HEK293 (cell line): ENCODE measurements around the gene KCNK1.

ENCODE experiments used
- BCL11A ChIP-seq: fragments of 450-650 bp; formaldehyde crosslinking; IDR thresholded peaks from 2 replicates; pipeline ENCODE4 v1.5.1; 2016; ENCODE audit warnings: low read depth, missing biosample characterization, missing genetic modification characterization
- GLIS1 ChIP-seq: fragments of 450-650 bp; formaldehyde crosslinking; IDR thresholded peaks from 2 replicates; pipeline ENCODE4 v1.5.1; 2016; ENCODE audit warnings: missing biosample characterization, missing genetic modification characterization
- KLF7 ChIP-seq: fragments of 450-650 bp; formaldehyde crosslinking; IDR thresholded peaks from 2 replicates; pipeline ENCODE4 v1.5.1; 2016; ENCODE audit warnings: missing biosample characterization, missing genetic modification characterization, borderline replicate concordance
- SP2 ChIP-seq: fragments of 450-650 bp; formaldehyde crosslinking; IDR thresholded peaks from 2 replicates; pipeline ENCODE4 v1.5.1; 2016; ENCODE audit warnings: missing biosample characterization, missing genetic modification characterization
- TRIM28 ChIP-seq: IDR thresholded peaks from 2 replicates; pipeline ENCODE4 v1.6.1; 2011; ENCODE audit warnings: low read length, control low read depth, borderline replicate concordance
- ZBTB48 ChIP-seq: fragments of 450-650 bp; formaldehyde crosslinking; IDR thresholded peaks from 2 replicates; pipeline ENCODE4 v1.5.1; 2016; ENCODE audit warnings: missing biosample characterization, missing genetic modification characterization
- ZBTB8A ChIP-seq: fragments of 450-650 bp; formaldehyde crosslinking; IDR thresholded peaks from 2 replicates; pipeline ENCODE4 v1.5.1; 2016; ENCODE audit warnings: missing biosample characterization, missing genetic modification characterization
- ZFP69B ChIP-seq: fragments of 450-650 bp; formaldehyde crosslinking; IDR thresholded peaks from 2 replicates; pipeline ENCODE4 v1.5.1; 2016; ENCODE audit warnings: missing biosample characterization, missing genetic modification characterization
- ZNF24 ChIP-seq: fragments of 450-650 bp; formaldehyde crosslinking; IDR thresholded peaks from 2 replicates; pipeline ENCODE4 v1.5.1; 2016; ENCODE audit warnings: missing biosample characterization, missing genetic modification characterization
- ZNF426 ChIP-seq: fragments of 450-650 bp; formaldehyde crosslinking; IDR thresholded peaks from 2 replicates; pipeline ENCODE4 v1.5.1; 2017; ENCODE audit warnings: missing biosample characterization, missing genetic modification characterization, mild to moderate bottlenecking, inconsistent platforms, moderate library complexity
- ZNF521 ChIP-seq: fragments of 450-650 bp; formaldehyde crosslinking; IDR thresholded peaks from 2 replicates; pipeline ENCODE4 v1.5.1; 2017; ENCODE audit warnings: missing biosample characterization, mild to moderate bottlenecking, missing genetic modification characterization
- ZNF707 ChIP-seq: fragments of 450-650 bp; formaldehyde crosslinking; IDR thresholded peaks from 2 replicates; pipeline ENCODE4 v1.5.1; 2016; ENCODE audit warnings: missing biosample characterization, missing genetic modification characterization
- ZNF768 ChIP-seq: fragments of 450-650 bp; formaldehyde crosslinking; IDR thresholded peaks from 2 replicates; pipeline ENCODE4 v1.5.1; 2018; ENCODE audit warnings: missing biosample characterization, mild to moderate bottlenecking, missing genetic modification characterization
- ZNF776 ChIP-seq: fragments of 450-650 bp; formaldehyde crosslinking; IDR thresholded peaks from 2 replicates; pipeline ENCODE4 v1.5.0; 2017; ENCODE audit warnings: missing biosample characterization, missing genetic modification characterization, borderline replicate concordance
- ZNF837 ChIP-seq: fragments of 450-650 bp; formaldehyde crosslinking; IDR thresholded peaks from 2 replicates; pipeline ENCODE4 v1.5.1; 2016; ENCODE audit warnings: missing biosample characterization, missing genetic modification characterization
- TF ChIP-seq, protein P1 (sequence below): fragments of 450-650 bp; formaldehyde crosslinking; IDR thresholded peaks from 2 replicates; pipeline ENCODE4 v1.5.0; 2017; ENCODE audit warnings: missing biosample characterization, missing genetic modification characterization, borderline replicate concordance
- TF ChIP-seq, protein P2 (sequence below): fragments of 450-650 bp; formaldehyde crosslinking; IDR thresholded peaks from 2 replicates; pipeline ENCODE4 v1.5.1; 2016; ENCODE audit warnings: missing biosample characterization, missing genetic modification characterization
- TF ChIP-seq, protein P3 (sequence below): fragments of 450-650 bp; formaldehyde crosslinking; conservative IDR thresholded peaks from 2 replicates; pipeline ENCODE4 v1.5.1; 2016; ENCODE audit warnings: low read depth, missing biosample characterization, missing genetic modification characterization
- TF ChIP-seq, protein P4 (sequence below): fragments of 450-650 bp; formaldehyde crosslinking; IDR thresholded peaks from 2 replicates; pipeline ENCODE4 v1.5.1; 2016; ENCODE audit warnings: missing biosample characterization, missing genetic modification characterization
- TF ChIP-seq, protein P5 (sequence below): fragments of 450-650 bp; formaldehyde crosslinking; conservative IDR thresholded peaks from 2 replicates; pipeline ENCODE4 v1.5.1; 2016; ENCODE audit warnings: low read depth, missing biosample characterization, missing genetic modification characterization
- TF ChIP-seq, protein P6 (sequence below): fragments of 450-650 bp; formaldehyde crosslinking; IDR thresholded peaks from 2 replicates; pipeline ENCODE4 v1.5.1; 2016; ENCODE audit warnings: missing biosample characterization, missing genetic modification characterization

KCNK1 gene

DNA sequence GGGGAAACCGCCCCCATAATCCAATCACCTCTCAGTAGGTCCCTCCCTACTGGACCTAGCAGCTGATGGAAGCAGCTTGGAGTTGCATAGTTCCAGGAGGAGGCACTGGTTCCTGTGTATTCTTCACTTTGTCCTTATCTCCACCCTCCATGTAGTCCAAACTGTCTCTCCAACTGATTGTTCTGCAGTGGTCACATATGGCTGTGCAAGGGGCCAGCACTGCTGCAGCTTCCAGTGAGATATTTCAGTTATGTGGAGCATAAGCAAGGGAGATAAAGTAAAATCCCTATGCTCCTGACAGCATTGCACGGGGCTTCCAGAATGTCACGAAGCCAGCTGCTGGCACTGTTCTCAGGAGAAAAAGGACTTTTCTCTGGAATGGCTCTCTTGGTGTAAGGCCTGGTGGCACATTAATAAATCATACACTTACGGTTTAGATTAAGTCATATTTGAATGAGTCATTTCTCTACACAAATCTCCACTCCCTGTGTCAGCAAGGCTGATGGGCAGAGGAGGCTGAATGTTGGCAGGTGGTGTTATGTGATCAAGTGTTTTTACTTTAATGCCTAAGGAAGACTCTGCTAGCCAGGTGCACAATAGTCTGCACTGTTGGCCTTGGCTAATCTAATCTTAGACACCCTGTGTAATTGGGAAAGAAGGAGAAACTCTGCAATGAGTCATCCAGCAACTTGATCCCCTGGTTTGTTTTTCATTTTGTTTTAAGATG is 93.4 kb downstream of the KCNK1 start (continued):
- TF ChIP-seq, protein P1, sequence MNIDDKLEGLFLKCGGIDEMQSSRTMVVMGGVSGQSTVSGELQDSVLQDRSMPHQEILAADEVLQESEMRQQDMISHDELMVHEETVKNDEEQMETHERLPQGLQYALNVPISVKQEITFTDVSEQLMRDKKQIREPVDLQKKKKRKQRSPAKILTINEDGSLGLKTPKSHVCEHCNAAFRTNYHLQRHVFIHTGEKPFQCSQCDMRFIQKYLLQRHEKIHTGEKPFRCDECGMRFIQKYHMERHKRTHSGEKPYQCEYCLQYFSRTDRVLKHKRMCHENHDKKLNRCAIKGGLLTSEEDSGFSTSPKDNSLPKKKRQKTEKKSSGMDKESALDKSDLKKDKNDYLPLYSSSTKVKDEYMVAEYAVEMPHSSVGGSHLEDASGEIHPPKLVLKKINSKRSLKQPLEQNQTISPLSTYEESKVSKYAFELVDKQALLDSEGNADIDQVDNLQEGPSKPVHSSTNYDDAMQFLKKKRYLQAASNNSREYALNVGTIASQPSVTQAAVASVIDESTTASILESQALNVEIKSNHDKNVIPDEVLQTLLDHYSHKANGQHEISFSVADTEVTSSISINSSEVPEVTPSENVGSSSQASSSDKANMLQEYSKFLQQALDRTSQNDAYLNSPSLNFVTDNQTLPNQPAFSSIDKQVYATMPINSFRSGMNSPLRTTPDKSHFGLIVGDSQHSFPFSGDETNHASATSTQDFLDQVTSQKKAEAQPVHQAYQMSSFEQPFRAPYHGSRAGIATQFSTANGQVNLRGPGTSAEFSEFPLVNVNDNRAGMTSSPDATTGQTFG (tag by site-specific recombination) = no peak
- TF ChIP-seq, protein P2, sequence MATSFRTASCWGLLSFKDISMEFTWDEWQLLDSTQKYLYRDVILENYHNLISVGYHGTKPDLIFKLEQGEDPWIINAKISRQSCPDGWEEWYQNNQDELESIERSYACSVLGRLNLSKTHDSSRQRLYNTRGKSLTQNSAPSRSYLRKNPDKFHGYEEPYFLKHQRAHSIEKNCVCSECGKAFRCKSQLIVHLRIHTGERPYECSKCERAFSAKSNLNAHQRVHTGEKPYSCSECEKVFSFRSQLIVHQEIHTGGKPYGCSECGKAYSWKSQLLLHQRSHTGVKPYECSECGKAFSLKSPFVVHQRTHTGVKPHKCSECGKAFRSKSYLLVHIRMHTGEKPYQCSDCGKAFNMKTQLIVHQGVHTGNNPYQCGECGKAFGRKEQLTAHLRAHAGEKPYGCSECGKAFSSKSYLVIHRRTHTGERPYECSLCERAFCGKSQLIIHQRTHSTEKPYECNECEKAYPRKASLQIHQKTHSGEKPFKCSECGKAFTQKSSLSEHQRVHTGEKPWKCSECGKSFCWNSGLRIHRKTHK (tag by site-specific recombination) = no peak
- TF ChIP-seq ZNF24 (0 out of 2 replicates have a peak, but pooled peaks have one; percentile 26), ZBTB48 (peak; percentile 58; the same call in 1 of the 2 replicates), ZNF768 (no peak), ZNF521 (no peak), TRIM28 (peak; percentile 93; the same call in 1 of the 2 replicates), ZNF707 (no peak), ZNF776 (tag by site-specific recombination) (no peak), ZFP69B (tag by site-specific recombination) (peak; percentile 38; the same call in 1 of the 2 replicates), GLIS1 (tag by site-specific recombination) (peak; percentile 55), ZNF426 (tag by site-specific recombination) (no peak), SP2 (0 out of 2 replicates have a peak, but pooled peaks have one; percentile 12), KLF7 (tag by site-specific recombination) (no peak), ZBTB8A (no peak), ZNF837 (tag by site-specific recombination) (no peak), BCL11A (tag by site-specific recombination) (no peak)
- TF ChIP-seq, protein P3, sequence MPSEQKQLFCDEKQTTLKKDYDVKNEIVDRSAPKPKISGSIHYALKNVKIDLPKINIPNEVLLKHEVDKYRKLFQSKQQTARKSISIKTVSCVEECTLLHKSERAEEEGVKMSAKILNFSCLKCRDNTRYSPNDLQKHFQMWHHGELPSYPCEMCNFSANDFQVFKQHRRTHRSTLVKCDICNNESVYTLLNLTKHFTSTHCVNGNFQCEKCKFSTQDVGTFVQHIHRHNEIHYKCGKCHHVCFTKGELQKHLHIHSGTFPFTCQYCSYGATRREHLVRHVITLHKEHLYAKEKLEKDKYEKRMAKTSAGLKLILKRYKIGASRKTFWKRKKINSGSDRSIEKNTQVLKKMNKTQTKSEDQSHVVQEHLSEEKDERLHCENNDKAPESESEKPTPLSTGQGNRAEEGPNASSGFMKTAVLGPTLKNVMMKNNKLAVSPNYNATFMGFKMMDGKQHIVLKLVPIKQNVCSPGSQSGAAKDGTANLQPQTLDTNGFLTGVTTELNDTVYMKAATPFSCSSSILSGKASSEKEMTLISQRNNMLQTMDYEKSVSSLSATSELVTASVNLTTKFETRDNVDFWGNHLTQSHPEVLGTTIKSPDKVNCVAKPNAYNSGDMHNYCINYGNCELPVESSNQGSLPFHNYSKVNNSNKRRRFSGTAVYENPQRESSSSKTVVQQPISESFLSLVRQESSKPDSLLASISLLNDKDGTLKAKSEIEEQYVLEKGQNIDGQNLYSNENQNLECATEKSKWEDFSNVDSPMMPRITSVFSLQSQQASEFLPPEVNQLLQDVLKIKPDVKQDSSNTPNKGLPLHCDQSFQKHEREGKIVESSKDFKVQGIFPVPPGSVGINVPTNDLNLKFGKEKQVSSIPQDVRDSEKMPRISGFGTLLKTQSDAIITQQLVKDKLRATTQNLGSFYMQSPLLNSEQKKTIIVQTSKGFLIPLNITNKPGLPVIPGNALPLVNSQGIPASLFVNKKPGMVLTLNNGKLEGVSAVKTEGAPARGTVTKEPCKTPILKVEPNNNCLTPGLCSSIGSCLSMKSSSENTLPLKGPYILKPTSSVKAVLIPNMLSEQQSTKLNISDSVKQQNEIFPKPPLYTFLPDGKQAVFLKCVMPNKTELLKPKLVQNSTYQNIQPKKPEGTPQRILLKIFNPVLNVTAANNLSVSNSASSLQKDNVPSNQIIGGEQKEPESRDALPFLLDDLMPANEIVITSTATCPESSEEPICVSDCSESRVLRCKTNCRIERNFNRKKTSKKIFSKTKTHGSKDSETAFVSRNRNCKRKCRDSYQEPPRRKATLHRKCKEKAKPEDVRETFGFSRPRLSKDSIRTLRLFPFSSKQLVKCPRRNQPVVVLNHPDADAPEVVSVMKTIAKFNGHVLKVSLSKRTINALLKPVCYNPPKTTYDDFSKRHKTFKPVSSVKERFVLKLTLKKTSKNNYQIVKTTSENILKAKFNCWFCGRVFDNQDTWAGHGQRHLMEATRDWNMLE = 0 out of 2 replicates have a peak, but pooled peaks have one; percentile 40
- TF ChIP-seq, protein P4, sequence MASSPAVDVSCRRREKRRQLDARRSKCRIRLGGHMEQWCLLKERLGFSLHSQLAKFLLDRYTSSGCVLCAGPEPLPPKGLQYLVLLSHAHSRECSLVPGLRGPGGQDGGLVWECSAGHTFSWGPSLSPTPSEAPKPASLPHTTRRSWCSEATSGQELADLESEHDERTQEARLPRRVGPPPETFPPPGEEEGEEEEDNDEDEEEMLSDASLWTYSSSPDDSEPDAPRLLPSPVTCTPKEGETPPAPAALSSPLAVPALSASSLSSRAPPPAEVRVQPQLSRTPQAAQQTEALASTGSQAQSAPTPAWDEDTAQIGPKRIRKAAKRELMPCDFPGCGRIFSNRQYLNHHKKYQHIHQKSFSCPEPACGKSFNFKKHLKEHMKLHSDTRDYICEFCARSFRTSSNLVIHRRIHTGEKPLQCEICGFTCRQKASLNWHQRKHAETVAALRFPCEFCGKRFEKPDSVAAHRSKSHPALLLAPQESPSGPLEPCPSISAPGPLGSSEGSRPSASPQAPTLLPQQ (tag by site-specific recombination) = peak; percentile 70
- TF ChIP-seq, protein P5, sequence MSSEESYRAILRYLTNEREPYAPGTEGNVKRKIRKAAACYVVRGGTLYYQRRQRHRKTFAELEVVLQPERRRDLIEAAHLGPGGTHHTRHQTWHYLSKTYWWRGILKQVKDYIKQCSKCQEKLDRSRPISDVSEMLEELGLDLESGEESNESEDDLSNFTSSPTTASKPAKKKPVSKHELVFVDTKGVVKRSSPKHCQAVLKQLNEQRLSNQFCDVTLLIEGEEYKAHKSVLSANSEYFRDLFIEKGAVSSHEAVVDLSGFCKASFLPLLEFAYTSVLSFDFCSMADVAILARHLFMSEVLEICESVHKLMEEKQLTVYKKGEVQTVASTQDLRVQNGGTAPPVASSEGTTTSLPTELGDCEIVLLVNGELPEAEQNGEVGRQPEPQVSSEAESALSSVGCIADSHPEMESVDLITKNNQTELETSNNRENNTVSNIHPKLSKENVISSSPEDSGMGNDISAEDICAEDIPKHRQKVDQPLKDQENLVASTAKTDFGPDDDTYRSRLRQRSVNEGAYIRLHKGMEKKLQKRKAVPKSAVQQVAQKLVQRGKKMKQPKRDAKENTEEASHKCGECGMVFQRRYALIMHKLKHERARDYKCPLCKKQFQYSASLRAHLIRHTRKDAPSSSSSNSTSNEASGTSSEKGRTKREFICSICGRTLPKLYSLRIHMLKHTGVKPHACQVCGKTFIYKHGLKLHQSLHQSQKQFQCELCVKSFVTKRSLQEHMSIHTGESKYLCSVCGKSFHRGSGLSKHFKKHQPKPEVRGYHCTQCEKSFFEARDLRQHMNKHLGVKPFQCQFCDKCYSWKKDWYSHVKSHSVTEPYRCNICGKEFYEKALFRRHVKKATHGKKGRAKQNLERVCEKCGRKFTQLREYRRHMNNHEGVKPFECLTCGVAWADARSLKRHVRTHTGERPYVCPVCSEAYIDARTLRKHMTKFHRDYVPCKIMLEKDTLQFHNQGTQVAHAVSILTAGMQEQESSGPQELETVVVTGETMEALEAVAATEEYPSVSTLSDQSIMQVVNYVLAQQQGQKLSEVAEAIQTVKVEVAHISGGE (tag by site-specific recombination) = no peak
- TF ChIP-seq, protein P6, sequence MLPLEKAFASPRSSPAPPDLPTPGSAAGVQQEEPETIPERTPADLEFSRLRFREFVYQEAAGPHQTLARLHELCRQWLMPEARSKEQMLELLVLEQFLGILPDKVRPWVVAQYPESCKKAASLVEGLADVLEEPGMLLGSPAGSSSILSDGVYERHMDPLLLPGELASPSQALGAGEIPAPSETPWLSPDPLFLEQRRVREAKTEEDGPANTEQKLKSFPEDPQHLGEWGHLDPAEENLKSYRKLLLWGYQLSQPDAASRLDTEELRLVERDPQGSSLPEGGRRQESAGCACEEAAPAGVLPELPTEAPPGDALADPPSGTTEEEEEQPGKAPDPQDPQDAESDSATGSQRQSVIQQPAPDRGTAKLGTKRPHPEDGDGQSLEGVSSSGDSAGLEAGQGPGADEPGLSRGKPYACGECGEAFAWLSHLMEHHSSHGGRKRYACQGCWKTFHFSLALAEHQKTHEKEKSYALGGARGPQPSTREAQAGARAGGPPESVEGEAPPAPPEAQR = no peak
